GM12878 (cell line): Measurements from ENCODE around the gene MELTF.

Source experiments
- CBFB ChIP-seq: IDR thresholded peaks from 2 replicates; pipeline ENCODE4 v1.6.1; 2016; ENCODE audit warnings: antibody characterized with exemption, low read depth
- CTCF ChIP-seq, 3 experiments: IDR thresholded peaks in 2 of 3; conservative IDR thresholded peaks in 1 of 3; 2 replicates each; pipeline ENCODE4 v1.5.1; 2011; ENCODE audit warnings: low read depth in 3 of 3, low read length in 3 of 3, mild to moderate bottlenecking in 3 of 3, control low read depth in 2 of 3, moderate library complexity in 2 of 3, inconsistent platforms in 1 of 3, mixed read lengths in 1 of 3; ENCODE audit not compliant: control insufficient read depth in 2 of 3, insufficient read depth in 1 of 3; ENCODE audit errors: extremely low read depth in 1 of 3
- FOS ChIP-seq: IDR thresholded peaks from 3 replicates; pipeline ENCODE4 v1.6.1; 2011; ENCODE audit warnings: borderline replicate concordance; ENCODE audit not compliant: insufficient read length; ENCODE audit errors: extremely low read depth
- HDAC6 ChIP-seq: fragments of 200-600 bp; sonication (generic); IDR thresholded peaks from one replicate; pipeline ENCODE4 v1.8.0; 2017; ENCODE audit warnings: antibody characterized with exemption; ENCODE audit not compliant: unreplicated experiment
- MYC ChIP-seq: IDR thresholded peaks from 2 replicates; pipeline ENCODE4 v1.6.1; 2011; ENCODE audit warnings: mild to moderate bottlenecking, low read length, moderate library complexity, inconsistent platforms; ENCODE audit not compliant: insufficient read depth, insufficient replicate concordance, insufficient read length, severe bottlenecking
- POLR2A ChIP-seq: IDR thresholded peaks from 2 replicates; pipeline ENCODE4 v1.6.1; 2011; ENCODE audit warnings: low read depth, mild to moderate bottlenecking, low read length
- REST ChIP-seq: IDR thresholded peaks from 2 replicates; pipeline ENCODE4 v1.6.1; 2012; ENCODE audit warnings: mild to moderate bottlenecking, low read depth, low read length
- SIX5 ChIP-seq: IDR thresholded peaks from 2 replicates; pipeline ENCODE4 v1.6.1; 2011; ENCODE audit warnings: mild to moderate bottlenecking, low read depth, low read length, moderate library complexity; ENCODE audit not compliant: severe bottlenecking
- SMARCA5 ChIP-seq: fragments of 450-650 bp; IDR thresholded peaks from 2 replicates; pipeline ENCODE4 v1.6.1; 2017; ENCODE audit warnings: mild to moderate bottlenecking
- SMC3 ChIP-seq: IDR thresholded peaks from 2 replicates; pipeline ENCODE4 v1.6.1; 2011; ENCODE audit warnings: low read length, improper control_type of control experiment, borderline replicate concordance
- TBL1XR1 ChIP-seq: IDR thresholded peaks from 2 replicates; pipeline ENCODE4 v1.6.1; 2012; ENCODE audit warnings: low read depth, low read length, improper control_type of control experiment
- YY1 ChIP-seq: IDR thresholded peaks from 2 replicates; pipeline ENCODE4 v1.6.1; 2011; ENCODE audit warnings: low read depth, mild to moderate bottlenecking, low read length
- ZNF687 ChIP-seq: fragments of 450-650 bp; IDR thresholded peaks from 2 replicates; pipeline ENCODE4 v1.6.1; 2017; ENCODE audit warnings: mild to moderate bottlenecking, moderate library complexity
- ZZZ3 ChIP-seq: IDR thresholded peaks from 2 replicates; pipeline ENCODE4 v1.6.1; 2011; ENCODE audit warnings: low read depth; ENCODE audit not compliant: control insufficient read depth, insufficient read length

- TF ChIP-seq YY1 = no peak
- TF ChIP-seq FOS = no peak
- TF ChIP-seq SMC3 = no peak
- no peak for TF ChIP-seq CTCF (IDR thresholded peaks at IDR 0.05 in 2 of 3, conservative IDR thresholded peaks at IDR 0.05 in 1 of 3; ENCODE audit: control insufficient read depth in 2 of 3, extremely low read depth in 1 of 3, insufficient read depth in 1 of 3, low read depth in 3 of 3, low read length in 3 of 3)
- no peak for TF ChIP-seq POLR2A
- no peak for TF ChIP-seq MYC
- TF ChIP-seq ZNF687 = no peak
- TF ChIP-seq CBFB = no peak
- TF ChIP-seq HDAC6 = no peak
- no peak for TF ChIP-seq SMARCA5
- TF ChIP-seq SIX5 = no peak
- TF ChIP-seq TBL1XR1 = no peak
- TF ChIP-seq ZZZ3 = no peak
- TF ChIP-seq REST = no peak
Observed at GRCh38 chr3:196981657-196982056, 48.0 kb downstream of the MELTF start.
